HG03558 (cell line): ENCODE data around the gene SLC16A5.

Experiments used
- ATAC-seq: cut with Tn5 transposase; IDR thresholded peaks from one replicate; pipeline ENCODE4 v1.9.1; 2021; ENCODE audit warnings: moderate number of reproducible peaks; ENCODE audit not compliant: unreplicated experiment; ENCODE audit errors: extremely low read depth

The SLC16A5 gene

GRCh38 chr17:75155191-75155601, 67.4 kb downstream of the SLC16A5 start:
- ATAC-seq = no peak
